GM19193 (cell line): Measurements from ENCODE around the gene PROM1.

ENCODE experiments used
- POLR2A ChIP-seq: IDR thresholded peaks from 4 replicates; pipeline ENCODE4 v1.6.1; 2011; ENCODE audit not compliant: insufficient read depth, insufficient read length; ENCODE audit errors: extremely low read depth

The PROM1 gene

DNA sequence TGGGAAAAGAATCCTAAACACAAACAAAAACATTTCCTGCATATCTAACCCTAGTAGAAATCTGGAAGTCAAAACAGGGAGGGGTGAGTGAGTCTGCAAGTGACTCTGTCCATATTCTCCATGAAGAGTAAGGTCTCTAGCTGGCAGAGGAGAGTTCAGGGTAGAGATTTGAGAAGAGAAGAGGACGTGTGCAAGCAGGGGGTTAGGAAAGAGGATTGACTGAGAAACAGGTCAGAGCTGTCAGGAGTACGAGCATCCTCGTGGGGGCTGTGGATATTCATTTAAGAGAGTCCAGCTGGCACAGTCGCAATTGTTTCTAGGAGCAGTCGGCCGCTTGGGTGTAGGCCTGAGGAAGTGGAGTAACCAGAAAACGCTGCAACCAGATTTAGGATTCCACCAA lies 27.9 kb downstream of the PROM1 start:
- TF ChIP-seq POLR2A, result no peak

DNA sequence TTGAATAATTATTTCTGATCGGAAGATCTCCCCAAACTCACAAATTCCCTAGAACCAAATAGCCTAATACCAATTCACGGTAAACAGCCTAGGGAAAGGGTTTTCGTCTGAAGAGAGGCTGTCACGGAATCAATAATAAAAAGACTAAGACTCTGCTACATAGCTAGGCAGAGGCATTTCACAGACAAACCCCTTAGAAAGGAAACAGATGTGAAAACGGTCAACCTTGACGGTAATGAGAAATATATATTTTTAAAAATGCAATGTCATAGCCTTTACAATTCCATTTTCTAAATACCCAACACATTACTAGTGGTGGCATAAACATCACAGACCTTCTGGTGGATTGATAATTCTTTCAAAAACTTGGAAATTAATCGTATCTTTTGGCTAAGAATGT lies 28.4 kb downstream of the PROM1 start:
- TF ChIP-seq POLR2A, result no peak

DNA sequence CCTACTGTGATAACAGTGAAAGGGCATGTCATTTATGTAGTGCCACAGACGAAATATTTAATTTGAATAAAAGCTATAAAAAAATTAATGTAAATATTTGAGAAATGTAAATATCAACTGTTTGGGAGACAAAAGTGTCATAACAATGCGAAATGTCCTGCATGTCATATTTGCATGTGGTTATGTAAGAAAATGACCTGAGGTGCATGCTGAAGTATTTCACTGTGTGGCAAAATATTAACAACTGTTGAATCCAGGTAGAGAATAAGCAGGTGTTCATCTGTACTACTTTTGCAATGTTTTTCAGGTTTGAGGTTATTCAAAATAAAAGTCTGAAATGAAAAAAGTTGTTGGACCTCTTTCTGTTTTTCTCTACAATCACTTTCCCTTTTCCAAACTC lies 30.9 kb downstream of the PROM1 start:
- no peak for TF ChIP-seq POLR2A

DNA sequence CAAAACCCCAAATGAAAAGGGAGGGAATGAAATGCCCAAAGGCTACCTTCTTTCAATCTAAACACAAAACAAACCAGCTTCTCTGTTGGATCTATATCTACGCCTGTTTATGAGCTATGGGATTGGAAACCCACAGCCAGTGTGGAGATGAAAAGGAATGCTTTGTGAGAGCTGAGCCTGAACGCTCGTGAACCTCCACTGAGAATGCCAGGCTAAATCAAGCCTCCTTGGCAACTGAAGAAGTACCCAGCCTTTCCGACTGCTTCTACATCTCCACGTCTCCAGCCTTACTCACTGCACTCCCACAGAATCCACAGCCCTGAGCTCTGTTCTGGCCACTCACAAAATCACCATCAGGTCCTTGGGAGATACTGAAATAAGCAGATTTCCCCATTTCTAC lies 31.8 kb downstream of the PROM1 start:
- no peak for TF ChIP-seq POLR2A

DNA sequence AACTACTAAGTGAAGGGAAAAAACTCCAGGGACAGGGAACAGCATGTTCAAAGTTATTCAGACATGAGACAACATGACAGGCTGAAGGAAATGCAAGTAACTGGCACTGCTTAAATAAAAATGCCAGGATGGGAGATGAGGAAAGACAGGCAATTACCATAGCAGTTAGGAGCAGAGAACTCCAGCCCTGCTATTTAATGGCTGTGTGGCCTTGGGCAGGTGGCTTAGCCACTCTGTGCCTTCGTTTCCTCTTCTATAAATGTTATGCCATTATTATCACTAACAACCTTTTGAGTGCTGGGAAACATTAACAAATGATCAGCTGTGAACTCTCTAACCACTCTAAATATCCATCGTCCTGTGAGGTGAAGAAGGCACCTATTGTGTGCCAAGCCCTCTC lies 32.7 kb downstream of the PROM1 start:
- TF ChIP-seq POLR2A, result no peak

DNA sequence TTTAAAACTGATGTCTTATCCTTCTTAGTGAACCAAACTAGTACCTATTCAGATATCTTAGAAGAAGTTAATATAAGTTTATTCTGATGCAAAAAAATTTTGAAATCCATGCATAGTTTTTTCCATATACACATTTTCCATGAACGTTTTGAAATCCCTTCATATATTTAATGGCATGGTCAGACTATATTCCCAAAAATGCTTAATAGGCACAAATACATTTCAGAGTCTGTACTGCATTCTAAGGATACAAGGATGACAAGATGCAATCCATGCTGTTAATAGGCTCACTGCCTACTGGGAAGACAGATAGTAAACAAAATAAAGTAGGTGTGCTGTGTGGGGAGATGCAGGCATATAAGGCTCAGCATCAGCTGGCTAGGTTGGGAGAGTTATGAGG lies 33.2 kb downstream of the PROM1 start:
- TF ChIP-seq POLR2A, result no peak

DNA sequence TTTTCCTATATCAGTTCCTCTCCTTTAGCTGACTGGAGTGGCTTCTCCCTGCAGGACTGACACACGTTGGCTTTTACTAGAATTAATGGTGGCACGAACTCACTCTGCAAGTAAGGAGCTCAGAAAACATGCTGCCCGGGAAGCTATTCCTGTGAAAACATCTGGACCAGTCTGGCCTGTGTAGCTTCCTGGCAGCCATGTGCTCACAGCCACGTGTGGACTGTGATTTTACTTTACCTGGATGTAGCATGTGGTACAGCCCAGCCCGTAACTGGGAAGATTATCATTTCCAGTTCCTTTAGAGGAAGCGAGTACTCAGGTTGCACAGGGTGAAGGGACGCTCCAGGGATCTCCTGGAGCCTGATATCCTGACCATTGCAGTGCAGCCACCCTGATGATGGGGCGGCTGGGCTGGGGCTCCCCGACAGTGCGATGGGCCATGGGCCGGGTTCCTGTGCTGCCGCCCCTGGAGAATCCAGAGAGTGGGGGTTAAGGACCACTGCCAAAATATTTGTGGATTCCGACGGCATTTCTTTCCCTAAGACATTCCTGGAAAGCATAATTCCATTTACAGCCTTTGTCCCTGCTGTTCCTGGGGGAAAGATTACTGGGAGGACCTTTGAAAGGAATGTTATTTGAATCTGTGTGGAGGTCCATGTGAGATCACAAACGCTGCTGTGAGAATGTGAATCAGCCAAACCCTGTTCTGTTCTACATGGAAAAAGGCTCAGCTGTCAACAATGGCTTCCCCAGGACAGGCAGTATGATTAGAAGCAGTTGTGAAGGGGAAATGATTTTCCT lies 35.0 kb downstream of the PROM1 start:
- no peak for TF ChIP-seq POLR2A

DNA sequence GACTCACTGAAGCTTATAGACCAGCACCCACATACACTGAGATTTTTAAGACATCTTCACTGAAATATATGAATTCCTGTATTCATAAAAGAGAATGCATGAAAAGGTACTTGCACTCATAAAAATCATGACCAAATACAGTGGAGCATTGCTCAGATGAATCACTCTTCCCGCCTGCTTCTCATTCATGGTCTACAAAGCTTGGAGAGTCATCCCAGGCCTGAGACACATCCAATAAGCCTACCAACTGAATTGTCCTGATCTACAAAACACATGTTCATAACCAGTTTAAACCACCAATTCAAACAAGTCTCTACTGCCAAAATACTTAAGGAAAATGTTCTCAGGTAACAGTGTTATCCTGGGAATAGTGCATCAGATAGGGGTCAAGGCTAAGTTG lies 38.1 kb downstream of the PROM1 start:
- no peak for TF ChIP-seq POLR2A

DNA sequence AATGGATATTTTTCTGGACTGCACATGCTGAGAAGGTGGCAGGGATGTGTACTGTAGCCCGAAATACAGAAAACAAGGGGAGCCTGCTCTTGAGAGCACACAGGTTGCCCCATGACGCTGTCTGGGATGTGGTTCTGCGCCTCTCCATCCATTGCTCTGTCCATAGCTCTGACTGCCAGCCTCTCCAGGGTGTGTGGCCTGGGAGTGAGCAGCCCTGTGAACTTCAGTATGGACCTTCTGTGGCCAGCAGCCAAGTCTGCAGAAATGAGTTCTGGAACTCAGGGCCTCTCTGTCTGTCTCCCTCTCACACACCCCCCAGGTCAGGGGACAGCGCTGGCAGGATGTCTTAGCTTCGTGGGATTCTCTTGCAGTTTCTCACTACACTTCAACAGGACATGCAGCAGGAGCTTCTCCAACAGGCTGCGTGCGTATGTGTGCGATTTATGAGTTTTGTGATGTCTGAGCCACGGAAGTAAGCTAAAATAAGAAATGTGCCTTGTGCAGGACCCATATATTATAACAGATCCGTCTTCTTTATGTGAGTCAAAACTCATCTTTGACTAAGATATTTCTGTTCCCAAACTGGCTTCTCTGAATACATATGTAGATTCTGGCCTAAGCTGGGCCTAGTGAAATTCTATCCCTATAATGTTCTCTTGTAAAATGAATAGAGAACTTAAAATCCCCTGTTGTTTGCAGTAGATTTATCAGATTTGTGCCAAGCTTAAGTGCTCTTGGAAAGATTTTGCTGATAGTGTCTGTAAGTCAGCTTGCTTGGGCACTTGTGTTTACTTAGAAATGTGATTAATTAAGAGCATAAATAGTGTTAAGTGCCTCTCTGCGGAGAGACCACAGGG lies 40.0 kb downstream of the PROM1 start:
- no peak for TF ChIP-seq POLR2A

DNA sequence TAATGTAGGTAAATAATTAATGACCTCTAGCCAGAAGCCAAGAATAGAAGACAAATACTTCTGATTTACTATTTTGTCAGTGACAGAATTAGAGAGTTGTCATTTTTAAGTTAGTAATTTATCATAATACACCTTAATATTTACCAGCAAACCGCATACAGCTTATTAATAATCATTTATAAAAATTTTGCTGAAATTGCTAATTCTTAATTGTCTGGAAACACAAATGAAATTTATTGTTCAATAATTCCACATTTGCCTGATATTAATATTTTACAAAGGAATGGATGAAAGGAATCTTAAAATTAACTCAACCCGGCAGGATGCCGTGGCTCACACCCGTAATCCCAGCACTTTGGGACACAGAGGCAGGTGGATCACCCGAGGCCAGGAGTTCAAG lies 44.7 kb downstream of the PROM1 start:
- TF ChIP-seq POLR2A, result no peak

DNA sequence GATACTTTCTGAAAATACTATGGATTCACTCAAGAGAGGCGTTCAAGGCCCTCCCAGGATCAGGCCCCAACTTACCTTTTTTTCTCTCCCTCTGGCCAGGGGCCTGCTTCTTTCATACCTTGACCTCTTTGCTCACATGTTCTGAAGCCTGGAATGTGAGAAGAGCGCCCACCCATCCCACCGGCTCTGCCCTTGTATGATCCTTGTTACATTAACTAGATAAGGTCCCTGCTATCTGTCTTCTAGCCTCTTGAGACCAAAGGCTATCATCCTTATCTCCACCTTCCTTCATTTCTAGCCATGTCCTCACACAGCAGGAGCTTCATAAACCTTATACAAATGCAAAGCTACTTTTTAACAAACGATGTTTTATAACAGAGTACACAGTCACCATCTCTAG lies 45.9 kb downstream of the PROM1 start:
- TF ChIP-seq POLR2A, result no peak

DNA sequence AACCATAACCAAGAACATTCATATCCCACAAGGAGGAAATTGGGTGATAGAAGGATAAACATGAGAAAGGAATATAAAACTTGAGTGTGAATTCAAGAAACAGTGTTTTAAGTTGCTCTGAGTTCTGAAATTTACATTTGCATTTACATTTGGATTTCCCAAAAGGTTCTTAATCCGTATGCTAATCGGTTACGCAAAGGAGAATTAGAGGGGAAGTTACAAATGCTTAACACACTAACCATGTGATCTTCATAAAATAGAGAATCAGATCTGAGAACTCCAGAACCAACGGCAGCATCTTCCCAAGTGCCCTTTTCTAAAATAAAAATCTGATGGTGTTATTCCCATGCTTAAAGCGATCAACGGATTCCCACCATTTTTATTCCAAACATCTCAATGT lies 48.0 kb downstream of the PROM1 start:
- TF ChIP-seq POLR2A, result no peak

DNA sequence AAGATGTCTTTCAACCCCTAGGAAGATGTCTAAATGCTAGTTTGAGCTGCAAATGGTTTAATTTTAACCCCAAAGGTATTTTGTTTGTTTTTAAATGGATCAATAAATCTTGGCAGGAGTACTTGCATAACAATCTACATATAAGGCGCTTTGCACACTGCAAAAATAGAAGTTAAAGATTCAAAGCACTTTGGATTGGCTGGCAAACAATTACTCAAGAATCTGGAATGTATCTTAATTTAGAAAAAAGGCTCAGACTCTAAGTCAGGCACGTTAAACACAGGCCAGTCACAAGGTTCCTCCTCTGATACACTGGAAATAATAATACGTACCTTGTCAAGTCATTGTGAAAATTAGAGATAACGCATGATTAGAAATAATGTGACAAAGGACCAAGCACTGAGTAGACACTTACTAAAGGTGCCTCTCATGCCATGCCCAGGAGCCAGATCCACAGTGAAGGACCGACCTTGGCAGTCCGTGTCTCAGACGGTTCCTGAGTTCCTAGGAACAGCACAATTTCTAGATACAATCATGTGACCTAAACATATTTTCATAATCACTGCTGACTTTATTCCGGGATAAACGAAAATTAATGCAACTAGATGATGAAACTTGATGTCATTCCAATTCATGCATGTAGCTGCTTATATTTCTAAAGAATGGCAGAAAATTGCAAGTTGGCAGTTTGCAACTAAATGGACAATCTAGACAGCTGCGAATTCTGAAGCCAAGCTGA lies 49.6 kb downstream of the PROM1 start:
- no peak for TF ChIP-seq POLR2A

DNA sequence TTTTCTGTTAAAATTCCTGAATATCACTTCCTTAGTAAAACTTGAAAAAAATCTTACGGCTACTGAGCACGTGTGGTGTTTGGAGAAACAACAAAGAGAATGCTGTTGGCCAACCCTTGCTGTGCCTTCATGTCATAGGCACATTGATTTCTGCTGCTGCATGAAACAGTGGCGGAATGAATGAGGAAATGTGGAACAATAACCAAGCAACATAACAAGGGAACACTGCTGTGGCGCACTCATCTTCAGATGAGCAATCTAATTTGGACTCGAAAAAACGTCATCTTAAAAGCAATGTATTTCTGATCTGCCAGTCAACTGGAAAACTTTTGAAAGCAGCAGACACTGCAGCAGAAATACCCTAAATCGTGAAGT lies 51.4 kb downstream of the PROM1 start:
- TF ChIP-seq POLR2A, result no peak
